Endodermal cell (in vitro differentiated cells): Measurements from ENCODE around the gene ARR3. TPM values are rescaled to one million over a fixed set of nuclear protein-coding genes. Genes with fewer than 3 reads are reported as not detected.

Source experiments
- DNase-seq: peaks from one replicate; pipeline ENCODE4 v3.0.0-alpha.2; 2017
- H3K27ac ChIP-seq: 2 replicates; pipeline ENCODE4 v1.5.1; 2013; ENCODE audit warnings: mild to moderate bottlenecking, low read depth, low read length, moderate library complexity
- H3K27me3 ChIP-seq: 2 replicates; pipeline ENCODE4 v1.6.1; 2013; ENCODE audit warnings: mild to moderate bottlenecking, low read length, moderate library complexity; ENCODE audit not compliant: insufficient read depth, control insufficient read depth, poor library complexity, severe bottlenecking
- H3K36me3 ChIP-seq: 2 replicates; pipeline ENCODE4 v1.7.0; 2013; ENCODE audit warnings: mild to moderate bottlenecking, low read length, moderate library complexity; ENCODE audit not compliant: control insufficient read depth, insufficient read depth
- H3K4me1 ChIP-seq: one replicate; pipeline ENCODE4 v1.7.0; 2013; ENCODE audit warnings: low read length; ENCODE audit not compliant: control insufficient read depth, insufficient read depth
- H3K4me3 ChIP-seq: 2 replicates; pipeline ENCODE4 v1.5.1; 2013; ENCODE audit warnings: mild to moderate bottlenecking, low read length, moderate library complexity
- H3K9ac ChIP-seq: 2 replicates; pipeline ENCODE4 v1.6.1; 2013; ENCODE audit warnings: mild to moderate bottlenecking, low read length, moderate library complexity; ENCODE audit not compliant: poor library complexity, severe bottlenecking; ENCODE audit errors: extremely low read depth
- H3K9me3 ChIP-seq: 2 replicates; pipeline ENCODE4 v1.6.1; 2013; ENCODE audit warnings: mild to moderate bottlenecking, low read length, moderate library complexity; ENCODE audit not compliant: control insufficient read depth
- H3K27ac Mint-ChIP-seq: 2 replicates; pipeline ENCODE4 v1.8.0; 2020; ENCODE audit warnings: mixed read lengths
- H3K27me3 Mint-ChIP-seq: 2 replicates; pipeline ENCODE4 v1.8.0; 2021; ENCODE audit warnings: mild to moderate bottlenecking, mixed read lengths; ENCODE audit not compliant: insufficient read depth
- H3K36me3 Mint-ChIP-seq: 2 replicates; pipeline ENCODE4 v1.8.0; 2020; ENCODE audit warnings: low read depth, mixed read lengths
- H3K4me1 Mint-ChIP-seq: 2 replicates; pipeline ENCODE4 v1.8.0; 2020; ENCODE audit warnings: mixed read lengths
- H3K4me3 Mint-ChIP-seq: 2 replicates; pipeline ENCODE4 v1.8.0; 2020; ENCODE audit warnings: mild to moderate bottlenecking, moderate library complexity, mixed read lengths
- H3K9me3 Mint-ChIP-seq: 2 replicates; pipeline ENCODE4 v1.8.0; 2020; ENCODE audit warnings: mild to moderate bottlenecking, mixed read lengths
- WGBS, 2 experiments: methylation state at CpG; one replicate each; pipeline versions ENCODE4 v1.1.5 to v1.1.7; 2013; ENCODE audit warnings: missing lambda C conversion rate in 2 of 2, mixed read lengths in 1 of 2; ENCODE audit not compliant: insufficient coverage in 1 of 2, insufficient read length in 1 of 2; 5-methylcytosine and 5-hydroxymethylcytosine counted together
- total RNA-seq, 2 donors: library from RNA; stranded (reverse); fragmentation: NEBNext Ultra II Directional in 1 of 2; extraction: Animal tissue kit (Norgen Biotek cat#: 25700) in 1 of 2; gene quantifications; 2 replicates in 1 of 2; 3 replicates in 1 of 2; pipeline ENCODE4 v1.2.1, GENCODE V29; 2021
- TF ChIP-seq, protein P1 (sequence below): fragments of 200-600 bp; sonication (generic); conservative IDR thresholded peaks from 2 replicates; pipeline ENCODE4 v1.5.0; 2021; ENCODE audit warnings: antibody characterized with exemption, mild to moderate bottlenecking

The ARR3 gene
- total RNA-seq, 2 donors from 2014 or later: not detected

DNA sequence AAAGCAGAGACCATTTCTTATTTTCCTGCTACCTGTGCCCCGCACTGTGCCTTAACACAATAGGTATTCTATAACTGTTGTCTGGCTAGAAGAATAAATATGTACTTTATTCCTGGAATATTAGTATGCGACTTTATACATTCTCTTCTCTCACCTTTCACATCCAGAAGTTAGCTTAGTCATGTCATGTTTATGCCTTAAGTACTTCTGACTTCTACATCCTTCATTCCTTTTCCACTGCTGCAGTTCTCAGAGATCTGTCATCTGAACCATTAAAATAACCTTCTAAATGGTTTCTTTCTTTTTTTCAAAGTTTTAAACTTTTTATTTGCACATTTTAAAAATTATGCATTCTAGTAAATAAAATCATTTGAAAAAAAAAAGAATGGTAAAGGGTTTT lies 56.2 kb downstream of the ARR3 start:
- H3K27me3 ChIP-seq: no peaks in the 10 kb centered on the region
- H3K27ac Mint-ChIP-seq: no peak overlapping the region
- no peak overlapping the region for H3K4me3 ChIP-seq
- H3K9me3 Mint-ChIP-seq: peaks cover 25% of the 10 kb centered on the region
- H3K27ac ChIP-seq: no peak overlapping the region
- no peak overlapping the region for H3K4me3 Mint-ChIP-seq
- TF ChIP-seq, protein P1, sequence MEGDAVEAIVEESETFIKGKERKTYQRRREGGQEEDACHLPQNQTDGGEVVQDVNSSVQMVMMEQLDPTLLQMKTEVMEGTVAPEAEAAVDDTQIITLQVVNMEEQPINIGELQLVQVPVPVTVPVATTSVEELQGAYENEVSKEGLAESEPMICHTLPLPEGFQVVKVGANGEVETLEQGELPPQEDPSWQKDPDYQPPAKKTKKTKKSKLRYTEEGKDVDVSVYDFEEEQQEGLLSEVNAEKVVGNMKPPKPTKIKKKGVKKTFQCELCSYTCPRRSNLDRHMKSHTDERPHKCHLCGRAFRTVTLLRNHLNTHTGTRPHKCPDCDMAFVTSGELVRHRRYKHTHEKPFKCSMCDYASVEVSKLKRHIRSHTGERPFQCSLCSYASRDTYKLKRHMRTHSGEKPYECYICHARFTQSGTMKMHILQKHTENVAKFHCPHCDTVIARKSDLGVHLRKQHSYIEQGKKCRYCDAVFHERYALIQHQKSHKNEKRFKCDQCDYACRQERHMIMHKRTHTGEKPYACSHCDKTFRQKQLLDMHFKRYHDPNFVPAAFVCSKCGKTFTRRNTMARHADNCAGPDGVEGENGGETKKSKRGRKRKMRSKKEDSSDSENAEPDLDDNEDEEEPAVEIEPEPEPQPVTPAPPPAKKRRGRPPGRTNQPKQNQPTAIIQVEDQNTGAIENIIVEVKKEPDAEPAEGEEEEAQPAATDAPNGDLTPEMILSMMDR: no peak
- H3K36me3 ChIP-seq: no peaks in the 10 kb centered on the region
- H3K4me1 ChIP-seq: no peaks in the 10 kb centered on the region
- WGBS, 2 experiments: 85% methylated on average over 1 of the region's 2 CpGs; no CpG with 5 or more reads in 1 of the 2 experiments
- no peaks in the 10 kb centered on the region for H3K4me1 Mint-ChIP-seq
- H3K27me3 Mint-ChIP-seq: no peaks in the 10 kb centered on the region
- DNase-seq: no peak
- no peaks in the 10 kb centered on the region for H3K9me3 ChIP-seq
- no peaks in the 10 kb centered on the region for H3K36me3 Mint-ChIP-seq
- H3K9ac ChIP-seq: no peak overlapping the region

- 100% methylated on average over 1 of the region's 1 CpG; no CpG with 5 or more reads in 1 of the 2 experiments for WGBS, 2 experiments
- no peaks in the 10 kb centered on the region for H3K27me3 Mint-ChIP-seq
- H3K4me1 Mint-ChIP-seq: no peaks in the 10 kb centered on the region
- no peaks in the 10 kb centered on the region for H3K9me3 ChIP-seq
- H3K27ac ChIP-seq: no peak overlapping the region
- peaks cover 10% of the 10 kb centered on the region for H3K36me3 ChIP-seq
- H3K27ac Mint-ChIP-seq: no peak overlapping the region
- DNase-seq: no peak
- no peaks in the 10 kb centered on the region for H3K27me3 ChIP-seq
- H3K36me3 Mint-ChIP-seq: peaks cover 9% of the 10 kb centered on the region
- H3K9me3 Mint-ChIP-seq: peaks cover 32% of the 10 kb centered on the region
- H3K4me3 ChIP-seq: no peak overlapping the region
- no peak overlapping the region for H3K4me3 Mint-ChIP-seq
- TF ChIP-seq, protein P1: no peak
- no peaks in the 10 kb centered on the region for H3K4me1 ChIP-seq
- no peak overlapping the region for H3K9ac ChIP-seq
Measured at GRCh38 chrX:70331161-70331560, 63.0 kb downstream of the ARR3 start.

Other genes with a start within 250 kb of the ARR3 start
- not detected for gene AWAT2, start 218.4 kb upstream of the ARR3 start, total RNA-seq
- gene OTUD6A, start 205.9 kb upstream of the ARR3 start, total RNA-seq: under 1 TPM in 1 of 2 donors, not detected in 1; 0.53 TPM
- gene IGBP1, start 134.9 kb upstream of the ARR3 start, total RNA-seq: 10 to 100 TPM; 45.0 to 46.5 TPM
- not detected for gene DGAT2L6, start 90.9 kb upstream of the ARR3 start, total RNA-seq
- gene AWAT1, start 33.7 kb upstream of the ARR3 start, total RNA-seq: not detected
- gene P2RY4, start 8.1 kb upstream of the ARR3 start, total RNA-seq: under 1 TPM; 0.22 TPM
- gene RAB41, start 13.8 kb downstream of the ARR3 start, total RNA-seq: not detected
- 10 to 100 TPM; 28.9 to 29.6 TPM for gene PDZD11, start 21.6 kb downstream of the ARR3 start, total RNA-seq
- gene KIF4A, start 21.8 kb downstream of the ARR3 start, total RNA-seq: 10 to 100 TPM; 27.6 to 40.6 TPM
- 1 to 10 TPM in 1 of 2 donors, under 1 TPM in 1; 0.55 to 1.5 TPM for gene GDPD2, start 155.0 kb downstream of the ARR3 start, total RNA-seq
- 10 to 100 TPM; 53.9 to 59.4 TPM for gene DLG3, start 176.5 kb downstream of the ARR3 start, total RNA-seq